Measurements from ENCODE around the gene INIP.

DNA sequence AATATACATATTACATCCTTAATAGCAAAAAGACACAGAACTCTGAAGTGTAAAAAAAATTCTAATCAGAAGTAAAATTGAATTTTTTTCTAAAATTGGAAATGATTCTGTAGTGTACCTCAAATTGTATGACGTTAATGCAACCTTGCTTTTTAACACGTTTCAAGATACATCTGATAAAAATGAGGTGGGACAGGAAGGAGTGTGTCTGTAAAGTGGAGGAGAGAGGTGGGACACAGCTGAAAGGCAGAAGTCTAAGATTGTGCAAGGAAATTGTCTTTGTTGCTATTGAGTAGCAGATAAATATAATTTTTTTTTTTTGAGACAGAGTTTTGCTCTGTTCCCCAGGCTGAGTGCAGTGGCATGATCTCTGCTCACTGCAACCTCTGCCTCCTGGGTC, 17.0 kb upstream of the INIP start:
- no peak for TF ChIP-seq POLR2A (IDR thresholded peaks at IDR 0.05; ENCODE audit: extremely low read depth, insufficient read length)
- TF ChIP-seq, protein P1, sequence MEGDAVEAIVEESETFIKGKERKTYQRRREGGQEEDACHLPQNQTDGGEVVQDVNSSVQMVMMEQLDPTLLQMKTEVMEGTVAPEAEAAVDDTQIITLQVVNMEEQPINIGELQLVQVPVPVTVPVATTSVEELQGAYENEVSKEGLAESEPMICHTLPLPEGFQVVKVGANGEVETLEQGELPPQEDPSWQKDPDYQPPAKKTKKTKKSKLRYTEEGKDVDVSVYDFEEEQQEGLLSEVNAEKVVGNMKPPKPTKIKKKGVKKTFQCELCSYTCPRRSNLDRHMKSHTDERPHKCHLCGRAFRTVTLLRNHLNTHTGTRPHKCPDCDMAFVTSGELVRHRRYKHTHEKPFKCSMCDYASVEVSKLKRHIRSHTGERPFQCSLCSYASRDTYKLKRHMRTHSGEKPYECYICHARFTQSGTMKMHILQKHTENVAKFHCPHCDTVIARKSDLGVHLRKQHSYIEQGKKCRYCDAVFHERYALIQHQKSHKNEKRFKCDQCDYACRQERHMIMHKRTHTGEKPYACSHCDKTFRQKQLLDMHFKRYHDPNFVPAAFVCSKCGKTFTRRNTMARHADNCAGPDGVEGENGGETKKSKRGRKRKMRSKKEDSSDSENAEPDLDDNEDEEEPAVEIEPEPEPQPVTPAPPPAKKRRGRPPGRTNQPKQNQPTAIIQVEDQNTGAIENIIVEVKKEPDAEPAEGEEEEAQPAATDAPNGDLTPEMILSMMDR (IDR thresholded peaks at IDR 0.05; ENCODE audit: low read depth, low read length), result no peak
- TF ChIP-seq, protein P2, sequence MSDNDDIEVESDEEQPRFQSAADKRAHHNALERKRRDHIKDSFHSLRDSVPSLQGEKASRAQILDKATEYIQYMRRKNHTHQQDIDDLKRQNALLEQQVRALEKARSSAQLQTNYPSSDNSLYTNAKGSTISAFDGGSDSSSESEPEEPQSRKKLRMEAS (IDR thresholded peaks at IDR 0.05; ENCODE audit: low read depth, low read length), result no peak
